ENCODE data around the gene DNAJC15. TPM values are rescaled to one million over a fixed set of nuclear protein-coding genes. Genes with fewer than 3 reads are reported as not detected.

DNAJC15 gene
- total RNA-seq: 27.4 and 30.0 TPM in 2 replicates
- long read RNA-seq, full-length matches to known transcripts: 31 of 55 reads
- long read RNA-seq, partial matches to known transcripts: 8 of 55 reads
- long read RNA-seq, other reads (novel, unspliced or antisense): 16 of 55 reads

DNA sequence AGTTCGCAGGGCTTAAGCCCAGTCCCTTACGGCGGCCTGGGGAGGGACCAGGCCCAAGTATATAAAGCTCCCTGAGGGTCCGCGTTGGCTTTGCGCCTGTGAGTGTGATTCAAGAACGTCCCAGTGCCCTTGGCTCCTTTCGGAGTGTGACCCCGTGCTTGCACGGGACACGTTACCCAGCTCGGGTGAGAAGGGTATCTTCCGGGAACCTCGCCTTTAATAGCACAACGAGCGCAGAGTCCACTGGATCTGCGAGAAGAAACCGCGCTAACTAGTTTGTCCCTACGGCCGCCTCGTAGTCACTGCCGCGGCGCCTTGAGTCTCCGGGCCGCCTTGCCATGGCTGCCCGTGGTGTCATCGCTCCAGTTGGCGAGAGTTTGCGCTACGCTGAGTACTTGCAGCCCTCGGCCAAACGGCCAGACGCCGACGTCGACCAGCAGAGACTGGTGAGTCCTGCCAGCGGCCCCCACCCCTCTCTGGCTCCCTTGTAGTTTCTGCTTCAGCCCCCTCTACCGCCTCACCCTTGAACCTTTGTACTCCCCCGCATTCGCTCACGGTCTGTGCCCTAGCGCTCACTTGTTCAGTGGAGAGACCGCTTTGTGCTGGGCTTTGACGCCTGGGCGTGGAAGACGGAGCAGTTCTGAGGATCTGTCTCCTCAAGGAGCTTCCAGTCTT is at the start of gene DNAJC15:
Gene DNAJC15 (plus strand): TSS at position 298 of the 675 bp plus-strand sequence. CDS start 41 bp downstream, at position 339.
- peak within 1 kb of the TSS; percentile 97 for H3K27ac Mint-ChIP-seq
- peaks cover 6% of the 10 kb centered on the region for H3K36me3 Mint-ChIP-seq (ENCODE audit: insufficient read depth)
- H3K4me3 Mint-ChIP-seq (ENCODE audit: low read depth): peak within 1 kb of the TSS; percentile 94
- H3K27me3 Mint-ChIP-seq: no peaks in the 10 kb centered on the region
- TF ChIP-seq, protein P1, sequence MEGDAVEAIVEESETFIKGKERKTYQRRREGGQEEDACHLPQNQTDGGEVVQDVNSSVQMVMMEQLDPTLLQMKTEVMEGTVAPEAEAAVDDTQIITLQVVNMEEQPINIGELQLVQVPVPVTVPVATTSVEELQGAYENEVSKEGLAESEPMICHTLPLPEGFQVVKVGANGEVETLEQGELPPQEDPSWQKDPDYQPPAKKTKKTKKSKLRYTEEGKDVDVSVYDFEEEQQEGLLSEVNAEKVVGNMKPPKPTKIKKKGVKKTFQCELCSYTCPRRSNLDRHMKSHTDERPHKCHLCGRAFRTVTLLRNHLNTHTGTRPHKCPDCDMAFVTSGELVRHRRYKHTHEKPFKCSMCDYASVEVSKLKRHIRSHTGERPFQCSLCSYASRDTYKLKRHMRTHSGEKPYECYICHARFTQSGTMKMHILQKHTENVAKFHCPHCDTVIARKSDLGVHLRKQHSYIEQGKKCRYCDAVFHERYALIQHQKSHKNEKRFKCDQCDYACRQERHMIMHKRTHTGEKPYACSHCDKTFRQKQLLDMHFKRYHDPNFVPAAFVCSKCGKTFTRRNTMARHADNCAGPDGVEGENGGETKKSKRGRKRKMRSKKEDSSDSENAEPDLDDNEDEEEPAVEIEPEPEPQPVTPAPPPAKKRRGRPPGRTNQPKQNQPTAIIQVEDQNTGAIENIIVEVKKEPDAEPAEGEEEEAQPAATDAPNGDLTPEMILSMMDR (IDR thresholded peaks at IDR 0.05; ENCODE audit: unreplicated experiment): peak; percentile 19
- DNase-seq (ENCODE audit: low spot score, unreplicated experiment): peak; percentile 66
- no peaks in the 10 kb centered on the region for H3K9me3 Mint-ChIP-seq (ENCODE audit: low read depth)
- H3K4me1 Mint-ChIP-seq (ENCODE audit: low read depth): peaks cover 10% of the 10 kb centered on the region

DNA sequence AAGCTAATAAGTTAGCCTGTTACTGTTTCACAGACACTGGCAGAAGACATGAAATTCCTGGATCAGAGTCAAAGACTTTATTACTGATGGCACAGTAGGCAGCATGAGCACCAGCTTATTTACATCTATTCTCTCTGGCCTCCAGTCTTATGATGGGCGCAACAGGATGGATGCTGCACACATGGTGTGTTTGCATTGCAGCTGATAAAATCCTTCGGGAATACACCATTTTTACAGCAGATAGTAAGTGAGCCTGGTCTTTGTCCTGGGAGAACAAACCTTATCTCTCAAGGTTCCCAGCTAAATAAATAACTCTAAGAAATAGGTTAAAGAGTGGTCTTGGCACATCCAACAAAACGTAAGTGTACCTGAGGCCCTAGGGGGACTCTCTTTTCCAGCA is 47.3 kb upstream of the DNAJC15 start:
- H3K27ac Mint-ChIP-seq: no peak overlapping the region
- peaks cover 6% of the 10 kb centered on the region for H3K4me1 Mint-ChIP-seq (ENCODE audit: low read depth)
- no peak for DNase-seq (ENCODE audit: low spot score, unreplicated experiment)
- peaks cover 12% of the 10 kb centered on the region for H3K9me3 Mint-ChIP-seq (ENCODE audit: low read depth)
- TF ChIP-seq, protein P1 (IDR thresholded peaks at IDR 0.05; ENCODE audit: unreplicated experiment): no peak
- H3K27me3 Mint-ChIP-seq: no peaks in the 10 kb centered on the region
- peaks cover 3% of the 10 kb centered on the region for H3K36me3 Mint-ChIP-seq (ENCODE audit: insufficient read depth)
- H3K4me3 Mint-ChIP-seq (ENCODE audit: low read depth): no peak overlapping the region

DNA sequence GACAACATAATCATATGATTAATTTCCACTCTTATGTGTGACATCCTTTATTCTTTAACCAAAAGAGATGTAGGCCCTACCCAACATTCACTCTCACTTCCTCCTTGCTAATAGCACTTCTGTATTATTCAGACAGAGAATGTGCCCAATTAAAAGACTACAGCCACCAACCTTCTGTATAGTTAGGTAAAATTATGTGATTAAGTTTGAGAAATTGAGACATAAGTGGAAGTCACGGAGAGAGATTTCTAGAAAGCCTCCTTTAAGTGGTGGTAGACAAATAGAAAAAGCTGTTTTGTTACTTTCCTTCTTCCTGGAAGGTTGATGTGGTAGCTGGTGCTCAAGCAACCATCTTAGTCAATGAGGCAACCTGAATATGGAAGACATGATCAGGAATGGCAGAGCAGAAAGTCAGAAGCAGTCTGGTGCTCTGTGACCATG is 46.1 kb upstream of the DNAJC15 start:
- no peak overlapping the region for H3K27ac Mint-ChIP-seq
- TF ChIP-seq, protein P1 (IDR thresholded peaks at IDR 0.05; ENCODE audit: unreplicated experiment): no peak
- H3K36me3 Mint-ChIP-seq (ENCODE audit: insufficient read depth): peaks cover 4% of the 10 kb centered on the region
- no peak for DNase-seq (ENCODE audit: low spot score, unreplicated experiment)
- peaks cover 16% of the 10 kb centered on the region for H3K4me1 Mint-ChIP-seq (ENCODE audit: low read depth)
- H3K9me3 Mint-ChIP-seq (ENCODE audit: low read depth): peaks cover 12% of the 10 kb centered on the region
- no peak overlapping the region for H3K4me3 Mint-ChIP-seq (ENCODE audit: low read depth)
- no peaks in the 10 kb centered on the region for H3K27me3 Mint-ChIP-seq

DNA sequence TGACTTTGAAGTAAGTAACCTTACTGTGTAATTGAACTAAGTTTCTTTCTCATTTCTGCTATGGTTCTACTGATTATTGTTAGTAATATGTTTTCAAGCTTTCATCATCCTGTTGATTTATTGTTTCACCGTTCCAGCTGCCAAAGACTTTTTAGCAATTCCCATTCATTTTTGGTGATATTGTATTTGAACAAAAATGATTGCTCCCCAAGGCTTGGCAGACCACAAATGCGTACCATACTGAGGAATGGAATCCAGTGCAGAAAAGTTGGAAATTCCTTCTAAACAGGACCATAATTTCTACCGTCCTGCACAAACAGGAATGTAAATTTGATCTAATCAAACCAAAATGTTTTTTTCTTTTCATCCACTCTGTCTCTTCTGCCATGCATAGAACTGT is 42.1 kb upstream of the DNAJC15 start:
- Mint-ChIP-seq H3K9me3 (ENCODE audit: low read depth) (peaks cover 12% of the 10 kb centered on the region), H3K36me3 (ENCODE audit: insufficient read depth) (peaks cover 4% of the 10 kb centered on the region), H3K27me3 (no peaks in the 10 kb centered on the region), H3K4me1 (ENCODE audit: low read depth) (peaks cover 23% of the 10 kb centered on the region), H3K27ac (no peak overlapping the region), H3K4me3 (ENCODE audit: low read depth) (no peak overlapping the region)
- TF ChIP-seq, protein P1 (IDR thresholded peaks at IDR 0.05; ENCODE audit: unreplicated experiment): no peak
- DNase-seq (ENCODE audit: low spot score, unreplicated experiment): no peak

DNA sequence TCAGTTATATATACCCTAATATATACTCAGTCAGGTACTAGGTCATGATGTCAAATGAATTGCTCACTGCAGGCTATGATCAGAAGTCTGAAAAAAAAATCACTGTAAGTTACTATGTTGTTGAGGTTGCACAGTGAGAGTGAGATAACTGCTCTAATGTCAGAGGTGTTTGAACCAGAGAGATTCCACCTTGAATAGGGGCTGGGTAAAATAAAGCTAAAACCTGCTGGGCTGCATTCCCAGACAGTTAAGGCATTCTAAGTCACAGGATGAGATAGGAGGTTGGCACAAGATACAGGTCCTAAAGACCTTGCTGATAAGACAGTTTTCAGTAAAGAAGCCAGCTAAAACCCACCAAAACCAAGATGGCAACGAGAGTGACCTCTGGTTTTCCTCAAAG is 41.5 kb upstream of the DNAJC15 start:
- Mint-ChIP-seq H3K36me3 (ENCODE audit: insufficient read depth) (peaks cover 4% of the 10 kb centered on the region), H3K9me3 (ENCODE audit: low read depth) (peaks cover 12% of the 10 kb centered on the region), H3K4me3 (ENCODE audit: low read depth) (no peak overlapping the region), H3K27me3 (no peaks in the 10 kb centered on the region), H3K27ac (peak overlapping the region; percentile 46), H3K4me1 (ENCODE audit: low read depth) (peaks cover 23% of the 10 kb centered on the region)
- TF ChIP-seq, protein P1 (IDR thresholded peaks at IDR 0.05; ENCODE audit: unreplicated experiment): no peak
- no peak for DNase-seq (ENCODE audit: low spot score, unreplicated experiment)
